ENCODE data around the gene PAWR. TPM values are rescaled to one million over a fixed set of nuclear protein-coding genes. Genes with fewer than 3 reads are reported as not detected.

The PAWR gene
- total RNA-seq, 3 donors from 2014 or later (not counting 1 experiment from before 2014, with no cell fraction given), result 3.2 to 8.1 (median 5.3) TPM

DNA sequence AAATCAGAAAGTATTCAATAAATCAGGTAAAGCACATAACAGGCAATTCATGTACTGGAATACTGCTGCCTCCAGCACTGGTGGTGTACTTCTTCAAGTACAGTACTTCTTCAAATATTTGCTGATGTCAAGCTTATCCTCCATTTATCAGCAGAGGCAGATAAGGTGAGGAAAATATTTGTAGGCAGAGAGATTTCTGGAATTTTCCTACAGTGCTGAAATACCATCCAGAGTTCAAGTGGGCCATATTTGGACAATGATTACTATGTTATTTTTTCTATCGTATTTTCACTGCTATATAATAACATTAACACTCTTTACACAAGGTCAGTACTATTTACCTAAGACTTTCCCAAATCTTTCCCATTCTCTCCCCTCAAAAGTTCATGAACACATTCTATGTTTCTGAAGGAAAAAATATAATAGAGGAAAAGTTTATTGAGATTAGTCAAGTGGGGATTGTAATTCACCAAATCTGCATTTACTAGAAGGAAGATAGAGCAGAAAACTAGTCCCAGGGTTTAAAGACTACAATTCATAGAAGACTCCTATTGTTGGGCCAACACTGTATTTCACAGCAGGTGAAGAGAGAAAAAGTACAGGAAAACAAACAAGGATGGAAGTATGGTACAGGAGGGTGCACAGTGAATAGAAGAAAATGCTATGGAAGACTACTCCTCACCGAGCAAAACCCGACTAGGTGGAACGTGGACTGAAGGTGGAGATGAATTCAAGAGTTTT, 141.1 kb downstream of the PAWR start:
- DNase-seq, result no peak
- ATAC-seq, result no peak
- H3K4me1 ChIP-seq (ENCODE audit: control insufficient read depth, insufficient read depth, low read length), result no peaks in the 10 kb centered on the region
- H3K9me3 Mint-ChIP-seq, result no peaks in the 10 kb centered on the region
- H3K9me3 ChIP-seq (ENCODE audit: control insufficient read depth, insufficient read depth, low read length), result no peaks in the 10 kb centered on the region
- H3K36me3 Mint-ChIP-seq, result no peaks in the 10 kb centered on the region
- no peak overlapping the region for H3K27ac ChIP-seq (ENCODE audit: low read length)
- no peaks in the 10 kb centered on the region for H3K27me3 ChIP-seq (ENCODE audit: control insufficient read depth, insufficient read depth, low read length)
- TF ChIP-seq, protein P1, sequence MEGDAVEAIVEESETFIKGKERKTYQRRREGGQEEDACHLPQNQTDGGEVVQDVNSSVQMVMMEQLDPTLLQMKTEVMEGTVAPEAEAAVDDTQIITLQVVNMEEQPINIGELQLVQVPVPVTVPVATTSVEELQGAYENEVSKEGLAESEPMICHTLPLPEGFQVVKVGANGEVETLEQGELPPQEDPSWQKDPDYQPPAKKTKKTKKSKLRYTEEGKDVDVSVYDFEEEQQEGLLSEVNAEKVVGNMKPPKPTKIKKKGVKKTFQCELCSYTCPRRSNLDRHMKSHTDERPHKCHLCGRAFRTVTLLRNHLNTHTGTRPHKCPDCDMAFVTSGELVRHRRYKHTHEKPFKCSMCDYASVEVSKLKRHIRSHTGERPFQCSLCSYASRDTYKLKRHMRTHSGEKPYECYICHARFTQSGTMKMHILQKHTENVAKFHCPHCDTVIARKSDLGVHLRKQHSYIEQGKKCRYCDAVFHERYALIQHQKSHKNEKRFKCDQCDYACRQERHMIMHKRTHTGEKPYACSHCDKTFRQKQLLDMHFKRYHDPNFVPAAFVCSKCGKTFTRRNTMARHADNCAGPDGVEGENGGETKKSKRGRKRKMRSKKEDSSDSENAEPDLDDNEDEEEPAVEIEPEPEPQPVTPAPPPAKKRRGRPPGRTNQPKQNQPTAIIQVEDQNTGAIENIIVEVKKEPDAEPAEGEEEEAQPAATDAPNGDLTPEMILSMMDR (IDR thresholded peaks at IDR 0.05), result no peak
- intact Hi-C loops (cut with micrococcal nuclease), result loop anchor here (5.0 to 10.0 kb wide), 3 partner anchors 188 to 723 kb away; no protein-coding TSS in a partner anchor
- H3K27me3 Mint-ChIP-seq (ENCODE audit: low read depth in 2 of 2), result peaks cover 0 to 2% of the 10 kb centered on the region in 2 donors
- no peak overlapping the region for H3K4me3 Mint-ChIP-seq
- no peak overlapping the region for H3K27ac Mint-ChIP-seq
- H3K4me3 ChIP-seq (ENCODE audit: low read length), result no peak overlapping the region
- 96% methylated on average over 4 of the region's 4 CpGs for WGBS (ENCODE audit: insufficient coverage)
- H3K36me3 ChIP-seq (ENCODE audit: control insufficient read depth, insufficient read depth, low read length), result no peaks in the 10 kb centered on the region
- no peaks in the 10 kb centered on the region for H3K4me1 Mint-ChIP-seq

DNA sequence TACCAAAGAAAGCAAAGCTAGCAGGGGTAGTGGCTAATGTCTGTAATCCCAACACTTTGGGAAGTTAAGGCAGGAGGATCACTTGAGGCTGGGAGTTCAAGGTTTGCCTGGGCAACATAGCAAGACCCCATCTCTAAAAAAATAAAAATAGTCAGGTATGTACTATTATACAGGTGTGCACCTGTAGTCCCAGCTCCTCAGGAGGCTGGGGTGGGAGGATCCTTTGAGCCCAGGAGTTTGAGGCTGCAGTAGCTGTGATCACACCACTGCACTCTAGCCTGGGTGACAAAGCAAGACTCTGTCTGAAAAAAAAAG, 142.2 kb downstream of the PAWR start:
- Histone ChIP-seq H3K4me1 (ENCODE audit: control insufficient read depth, insufficient read depth, low read length) (no peaks in the 10 kb centered on the region), H3K27ac (ENCODE audit: low read length) (no peak overlapping the region), H3K36me3 (ENCODE audit: control insufficient read depth, insufficient read depth, low read length) (no peaks in the 10 kb centered on the region), H3K9me3 (ENCODE audit: control insufficient read depth, insufficient read depth, low read length) (no peaks in the 10 kb centered on the region), H3K27me3 (ENCODE audit: control insufficient read depth, insufficient read depth, low read length) (no peaks in the 10 kb centered on the region), H3K4me3 (ENCODE audit: low read length) (no peak overlapping the region)
- Mint-ChIP-seq H3K36me3 (no peaks in the 10 kb centered on the region), H3K27me3 (ENCODE audit: low read depth in 2 of 2) (peaks cover 0 to 2% of the 10 kb centered on the region in 2 donors), H3K9me3 (no peaks in the 10 kb centered on the region), H3K27ac (no peak overlapping the region), H3K4me3 (no peak overlapping the region), H3K4me1 (no peaks in the 10 kb centered on the region)
- TF ChIP-seq, protein P1 (IDR thresholded peaks at IDR 0.05), result no peak
- DNase-seq (no peak), ATAC-seq (no peak)
- intact Hi-C loops (cut with micrococcal nuclease), result loop anchor here (5.0 to 10.0 kb wide), 3 partner anchors 189 to 724 kb away; no protein-coding TSS in a partner anchor

DNA sequence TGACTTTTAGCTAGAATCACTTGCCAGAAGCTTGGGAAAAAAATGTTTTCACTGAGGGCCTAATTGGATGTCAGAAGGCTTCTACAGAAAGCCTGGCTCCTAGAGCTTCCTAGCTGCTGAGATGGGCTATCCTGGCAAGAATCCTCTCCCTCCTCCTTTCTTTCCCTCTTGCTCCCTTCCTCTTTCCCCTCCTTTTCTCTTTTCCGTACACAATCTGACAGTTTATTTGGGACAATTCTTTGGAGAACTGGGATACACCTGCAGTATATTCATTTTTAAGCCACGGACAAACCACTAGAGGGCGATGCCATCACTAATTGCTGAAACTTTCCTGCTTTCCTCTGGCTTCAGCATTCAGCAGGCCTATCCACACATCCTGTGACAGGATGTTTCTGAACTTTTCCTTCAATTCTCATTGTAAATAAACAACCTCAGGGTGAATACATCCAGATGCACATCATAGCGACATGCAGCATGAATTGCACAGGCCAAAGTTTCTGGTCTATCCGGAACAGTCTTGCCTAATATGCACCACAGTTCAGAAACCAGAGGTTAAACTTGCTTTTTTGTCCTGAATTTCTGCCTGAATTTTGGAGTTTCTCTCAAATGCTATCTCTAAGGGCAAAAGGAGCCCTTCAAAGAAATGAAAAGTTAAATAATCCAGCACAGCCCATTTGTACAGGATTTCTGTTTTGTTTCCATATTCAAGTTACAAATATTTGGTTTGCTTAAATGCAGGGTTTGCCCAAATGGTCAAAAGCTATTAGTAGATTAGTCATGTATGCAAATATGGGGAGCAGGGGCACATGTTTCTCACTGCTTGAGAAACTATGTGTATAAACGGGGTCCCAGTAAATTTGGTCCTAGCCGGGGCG, 142.8 kb downstream of the PAWR start:
- no peaks in the 10 kb centered on the region for H3K27me3 ChIP-seq (ENCODE audit: control insufficient read depth, insufficient read depth, low read length)
- intact Hi-C loops (cut with micrococcal nuclease), result loop anchor here (5.0 to 10.0 kb wide), 3 partner anchors 189 to 724 kb away; no protein-coding TSS in a partner anchor
- Mint-ChIP-seq H3K27ac (no peak overlapping the region), H3K4me1 (no peaks in the 10 kb centered on the region), H3K9me3 (no peaks in the 10 kb centered on the region), H3K4me3 (no peak overlapping the region), H3K27me3 (ENCODE audit: low read depth in 2 of 2) (peaks cover 0 to 2% of the 10 kb centered on the region in 2 donors), H3K36me3 (no peaks in the 10 kb centered on the region)
- H3K36me3 ChIP-seq (ENCODE audit: control insufficient read depth, insufficient read depth, low read length), result no peaks in the 10 kb centered on the region
- TF ChIP-seq, protein P1 (IDR thresholded peaks at IDR 0.05), result peak; percentile 50
- no peak overlapping the region for H3K4me3 ChIP-seq (ENCODE audit: low read length)
- no peaks in the 10 kb centered on the region for H3K4me1 ChIP-seq (ENCODE audit: control insufficient read depth, insufficient read depth, low read length)
- H3K9me3 ChIP-seq (ENCODE audit: control insufficient read depth, insufficient read depth, low read length), result no peaks in the 10 kb centered on the region
- DNase-seq, result peak in 1 of 2 donors; percentile 36
- H3K27ac ChIP-seq (ENCODE audit: low read length), result no peak overlapping the region
- 57% methylated on average over 8 of the region's 8 CpGs for WGBS (ENCODE audit: insufficient coverage)
- ATAC-seq, result no peak

Measured in natural killer cell (primary cell).